ENCODE measurements around the gene JOSD1.
A peak's percentile ranks its signal among the peaks of the same experiment; 100 is the strongest.

Gene JOSD1
- total RNA-seq: 290 to 423 reads per million in 2 donors

DNA sequence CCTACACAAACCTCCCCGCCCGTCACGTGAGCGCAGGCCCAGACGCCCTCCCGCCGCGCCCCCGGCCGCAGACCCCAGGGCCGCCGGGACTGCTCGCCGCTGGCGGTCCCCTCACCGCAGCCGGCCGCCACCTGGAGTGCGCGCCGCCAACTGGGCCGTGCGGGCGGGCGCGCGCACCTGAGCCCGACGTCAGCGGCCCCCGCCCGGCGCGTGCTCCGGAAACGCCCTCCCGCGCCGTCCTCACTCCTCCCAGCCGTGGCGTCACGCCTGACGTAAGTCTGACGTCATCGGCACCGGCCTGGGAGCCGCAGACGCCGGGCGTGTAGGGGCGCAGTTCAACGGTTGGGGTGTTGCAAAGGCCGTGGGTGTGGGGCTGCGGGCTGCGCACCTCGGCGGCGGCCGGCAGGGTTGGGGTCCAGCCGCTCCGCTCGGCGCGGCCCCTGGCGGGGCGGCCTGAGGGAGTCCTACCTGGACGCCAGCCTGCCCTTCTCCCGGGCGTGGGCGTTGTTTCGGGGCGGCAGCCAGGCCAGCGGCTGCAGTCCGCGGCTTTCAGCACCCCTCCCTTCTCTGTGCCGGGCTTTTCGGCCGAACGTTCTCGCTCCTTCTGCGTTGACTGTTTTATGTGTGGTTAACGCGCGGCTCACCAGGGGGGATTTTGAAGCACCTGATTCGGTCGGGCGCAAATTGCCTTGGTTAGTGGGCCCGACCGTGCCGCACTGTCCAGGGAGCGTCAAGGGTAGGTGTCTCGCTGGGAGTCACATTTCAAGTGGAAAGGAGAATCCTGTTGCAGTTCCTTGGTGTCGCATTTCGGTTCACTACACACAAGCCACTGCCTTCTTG lies at the start of gene JOSD1:
Gene JOSD1, minus strand, starts transcription at position 155 of the 840 bp plus-strand sequence. CDS start 956 bp downstream, outside the sequence.
- peak; percentile 100 for DNase-seq

DNA sequence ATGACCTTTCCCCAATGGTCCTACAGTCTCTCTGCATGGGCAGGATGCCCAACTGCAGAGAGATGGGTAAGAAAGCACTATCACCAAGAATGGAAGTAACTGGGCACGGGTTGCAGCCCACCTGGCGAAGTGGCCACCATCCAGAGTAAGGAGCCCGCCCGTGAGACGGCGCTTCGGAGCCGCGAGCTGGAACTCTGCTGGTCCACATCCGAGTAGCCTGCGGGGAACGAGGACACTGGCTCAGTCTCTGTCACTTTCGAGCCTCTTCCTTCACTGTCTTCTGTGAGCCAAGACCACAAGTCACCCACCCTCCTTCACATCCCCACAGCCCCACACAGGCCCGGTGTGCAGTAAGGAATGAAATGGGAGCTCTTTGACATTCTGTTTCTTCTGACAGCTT lies 49.4 kb upstream of the JOSD1 start:
- no peak for DNase-seq

DNA sequence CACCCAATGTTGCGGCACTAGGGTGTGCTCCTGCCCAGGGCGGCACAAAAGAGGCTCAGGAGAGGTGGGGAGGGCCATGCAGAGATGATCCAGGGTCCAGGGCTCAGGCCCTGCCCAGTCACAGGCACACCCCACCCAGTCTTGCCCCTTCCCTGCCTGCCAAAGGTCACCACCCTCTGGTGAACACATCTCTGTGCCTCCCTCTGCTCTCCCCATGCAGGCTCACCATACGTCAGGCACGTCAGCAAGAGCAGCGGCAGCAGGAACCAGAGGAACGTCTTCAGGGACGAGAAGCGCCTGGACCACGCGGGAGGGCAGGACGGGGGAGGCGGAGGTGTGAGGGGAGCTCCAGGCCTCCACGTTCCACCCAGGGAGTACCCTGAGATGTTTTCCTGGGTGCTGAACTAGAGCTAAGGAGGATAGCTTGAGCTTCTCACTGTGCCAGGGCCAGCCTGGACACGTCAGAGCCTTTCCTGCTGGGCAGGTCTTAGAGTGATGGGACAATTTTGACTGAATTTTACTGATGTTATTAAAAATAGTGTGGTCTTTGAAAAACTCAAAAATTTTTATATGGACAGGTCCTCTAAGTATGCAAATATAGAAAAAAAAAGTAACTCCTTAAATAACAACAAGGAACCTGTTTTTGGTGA lies 47.9 kb upstream of the JOSD1 start:
- no peak for DNase-seq

DNA sequence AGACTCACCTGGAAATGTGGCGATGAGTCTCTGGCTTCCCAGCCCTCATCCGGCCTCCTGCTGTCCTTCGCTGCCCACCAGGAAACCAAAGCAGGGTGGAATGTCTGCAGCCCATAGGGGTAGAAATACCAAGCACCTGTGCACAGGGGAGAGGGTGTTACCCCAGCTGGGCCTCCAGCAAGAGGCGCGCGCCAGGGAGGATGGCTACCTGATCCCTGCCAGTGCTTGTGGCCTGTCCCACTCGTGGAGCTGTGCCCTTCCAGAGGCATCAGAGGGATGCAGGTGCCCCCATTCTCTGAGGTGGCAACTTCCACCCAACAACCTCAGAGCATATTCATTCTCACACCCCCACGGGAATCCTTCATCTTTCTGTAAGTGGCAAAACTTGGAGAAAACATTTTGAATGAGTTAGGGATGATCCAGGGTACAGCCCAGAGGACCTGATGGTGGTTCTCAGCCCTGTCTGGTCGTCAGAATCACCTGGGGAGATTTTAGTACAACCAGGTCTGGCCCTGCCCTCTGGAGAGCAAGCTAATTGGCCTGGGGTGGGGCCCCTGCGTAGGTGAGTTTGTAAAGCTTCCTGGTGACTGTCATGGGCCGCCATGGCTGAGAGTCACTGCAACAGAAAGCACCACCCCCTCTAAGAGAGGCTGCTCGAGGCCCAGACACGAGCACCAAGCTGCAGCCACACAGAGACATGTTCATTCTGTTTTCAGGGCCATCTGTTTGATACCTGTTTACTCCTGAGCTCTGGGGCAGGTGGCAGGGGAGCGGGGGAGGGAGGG lies 45.1 kb upstream of the JOSD1 start:
- DNase-seq: no peak

DNA sequence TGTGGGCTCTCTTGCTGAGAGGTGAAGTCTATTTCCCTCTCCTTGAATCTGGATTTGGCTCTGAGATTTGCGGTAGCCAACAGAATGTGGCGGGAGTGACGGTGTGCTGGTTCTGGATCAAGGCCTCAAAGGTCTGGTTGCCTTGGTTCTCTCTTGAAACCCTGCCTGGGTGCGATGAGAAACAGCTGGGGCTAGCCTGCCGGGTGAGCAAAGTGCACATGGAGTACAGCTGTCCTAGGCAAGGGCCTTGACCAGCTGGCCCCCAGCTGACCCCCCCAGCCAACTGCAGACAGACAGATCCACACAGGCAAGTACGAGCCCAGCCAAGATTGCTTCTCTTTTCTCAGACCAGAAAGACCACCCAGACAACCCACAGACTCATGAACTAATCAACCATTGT lies 44.2 kb upstream of the JOSD1 start:
- DNase-seq: no peak

DNA sequence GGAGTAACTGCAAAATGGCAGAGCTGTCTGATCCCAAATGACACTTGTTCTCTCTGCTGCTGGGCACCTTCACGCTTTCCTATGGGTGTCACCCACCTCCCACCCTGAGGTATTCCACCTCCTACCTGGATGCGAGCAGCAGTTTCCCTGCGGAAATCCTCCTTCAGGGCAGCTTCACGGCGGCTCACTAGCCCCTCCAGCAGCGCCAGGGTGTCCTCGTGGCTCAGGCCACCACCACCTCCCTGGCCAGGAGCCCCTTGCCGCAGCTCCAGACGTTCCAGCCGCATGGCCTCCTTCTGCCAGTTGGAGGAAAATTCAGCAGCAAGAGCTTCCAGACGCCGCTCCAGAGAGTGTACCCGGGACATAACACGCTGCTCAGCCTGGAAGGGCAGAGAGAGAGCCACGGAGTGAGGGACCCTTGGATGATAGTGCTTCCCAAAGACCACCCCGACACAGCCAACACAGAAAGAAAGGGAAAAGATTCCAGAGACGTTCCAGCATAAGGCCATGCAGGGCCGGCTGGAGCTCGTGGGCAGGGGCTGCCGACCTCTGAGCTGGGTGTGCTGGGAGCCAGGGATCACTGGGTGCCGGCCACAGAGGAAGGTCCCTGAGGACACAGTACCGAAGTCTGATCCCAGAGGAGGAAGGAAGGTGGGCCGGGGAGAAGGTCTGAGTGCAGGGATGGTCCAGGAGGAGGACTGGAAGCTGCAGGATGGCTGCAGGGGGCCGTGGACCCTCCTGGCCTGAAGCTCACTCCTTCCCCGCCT lies 41.6 kb upstream of the JOSD1 start:
- DNase-seq: no peak

DNA sequence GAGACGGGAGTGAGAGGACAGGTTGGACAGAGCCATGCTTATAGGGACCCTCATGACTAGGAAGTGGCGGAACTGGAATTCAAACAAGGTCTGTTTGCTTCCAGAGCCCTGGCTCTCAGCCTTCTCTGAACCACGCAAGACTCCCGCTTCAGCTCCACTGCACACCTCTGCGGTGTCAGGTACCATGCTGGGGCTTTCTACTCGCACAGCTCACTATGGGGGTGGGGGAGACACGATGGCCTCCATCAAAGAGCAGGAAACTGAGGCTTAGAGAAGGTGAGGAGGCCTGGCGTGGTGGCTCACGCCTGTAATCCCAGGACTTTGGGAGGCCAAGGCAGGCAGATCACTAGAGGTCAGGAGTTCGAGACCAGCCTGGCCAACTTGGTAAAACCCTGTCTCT lies 40.8 kb upstream of the JOSD1 start:
- no peak for DNase-seq

DNA sequence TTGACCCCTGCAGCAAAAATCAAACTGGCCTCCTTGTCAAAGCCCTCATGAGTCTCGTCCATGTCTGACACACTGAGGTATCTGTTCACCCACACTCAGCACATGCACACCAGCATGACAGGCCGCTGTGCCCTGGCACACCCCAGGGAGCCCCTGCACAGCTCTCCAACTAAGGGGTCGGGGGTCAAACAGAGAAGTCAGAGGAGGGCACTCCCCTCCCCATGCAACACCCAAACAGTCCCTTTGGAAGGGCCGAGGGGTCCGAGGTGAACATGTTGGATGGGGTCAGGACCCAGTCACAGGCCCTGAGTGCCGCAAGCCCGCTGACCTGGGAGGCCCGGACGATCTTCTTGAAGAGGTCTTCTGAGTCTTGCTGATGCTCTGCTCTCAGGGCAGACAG lies 40.4 kb upstream of the JOSD1 start:
- DNase-seq: no peak

DNA sequence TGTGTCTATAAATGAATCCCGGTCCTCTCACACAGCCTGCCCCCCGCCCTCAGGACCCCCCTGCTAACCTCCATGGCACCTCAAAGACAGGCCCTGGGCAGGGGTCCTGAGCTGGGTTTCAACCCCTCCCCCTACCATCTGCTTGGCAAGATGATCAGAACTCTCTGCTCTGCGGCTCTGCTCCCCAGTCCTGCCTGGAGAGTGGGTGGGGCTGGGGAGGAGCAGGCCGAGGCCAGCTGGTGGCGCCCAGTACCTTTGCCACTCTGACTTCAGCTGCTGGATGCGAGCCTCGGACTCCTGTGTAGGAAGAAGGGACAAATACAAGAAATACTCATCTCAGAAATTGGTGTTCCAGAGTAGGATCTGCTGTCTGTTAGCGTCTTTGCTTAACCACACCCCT lies 40.0 kb upstream of the JOSD1 start:
- DNase-seq: no peak

DNA sequence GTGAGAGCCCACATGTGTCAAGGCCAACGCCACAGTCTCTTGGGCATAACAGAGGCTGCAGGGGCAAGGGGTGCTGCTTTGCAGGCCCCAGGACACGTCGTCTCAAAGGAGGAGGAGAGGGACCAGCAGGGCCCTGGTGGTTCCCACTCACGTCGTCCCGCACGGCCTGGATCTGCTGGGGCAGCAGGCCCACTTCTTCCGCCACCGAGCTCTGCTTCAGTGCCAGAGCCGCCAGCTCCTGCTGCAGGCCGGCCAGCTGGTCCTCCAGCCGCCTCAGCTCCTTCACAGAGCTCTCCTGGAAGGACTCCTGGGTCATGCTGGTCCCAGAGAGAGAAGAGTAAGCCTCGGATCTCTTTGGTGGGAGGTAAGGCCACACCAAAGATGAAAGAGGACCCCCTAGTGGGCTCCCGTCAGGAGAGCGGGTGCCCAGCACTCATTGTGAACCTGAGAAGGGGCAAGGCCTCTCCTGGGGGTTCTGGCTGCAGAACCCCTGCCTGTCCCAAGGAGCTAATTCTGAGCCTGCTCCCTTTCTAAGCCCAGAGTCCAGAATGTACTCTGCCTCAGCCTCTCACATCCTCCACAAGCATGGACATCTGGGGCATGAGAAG lies 39.5 kb upstream of the JOSD1 start:
- DNase-seq: no peak

DNA sequence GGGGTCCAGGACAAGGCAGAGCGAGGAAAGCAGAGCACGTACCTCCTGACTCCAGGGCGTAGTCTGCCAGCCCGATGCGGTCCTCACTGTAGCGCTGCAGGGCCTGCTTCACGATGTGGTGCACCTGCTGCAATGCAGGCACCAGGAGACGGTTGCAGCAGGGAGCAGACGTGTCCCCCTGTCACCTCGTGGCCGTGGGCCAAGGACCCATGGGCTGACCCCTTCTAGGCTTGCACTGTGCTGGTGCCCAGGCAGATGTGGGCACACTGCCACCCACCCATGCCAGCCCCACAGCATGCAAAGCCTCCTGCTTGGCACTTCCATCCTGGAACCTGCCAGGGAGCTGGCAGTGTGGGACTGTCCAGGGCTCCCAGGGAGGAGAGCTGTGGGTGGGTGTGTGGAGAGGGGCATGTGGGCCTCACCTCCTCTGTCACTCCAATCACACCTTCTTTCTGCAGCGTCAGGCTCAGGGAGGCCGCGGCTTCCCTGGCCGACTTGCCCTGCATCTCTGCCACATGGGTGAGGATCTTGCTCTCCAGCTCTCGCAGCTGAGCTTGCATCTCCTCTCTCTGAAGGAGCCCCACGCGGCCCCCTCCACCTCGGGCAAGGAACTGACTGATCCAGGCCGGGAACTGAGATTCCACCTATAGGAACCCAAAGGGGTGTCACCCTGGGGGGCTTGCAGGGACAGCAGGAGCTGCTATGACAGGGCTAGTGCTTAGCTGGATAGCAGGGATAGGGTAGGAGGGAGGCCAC lies 38.7 kb upstream of the JOSD1 start:
- DNase-seq: no peak

DNA sequence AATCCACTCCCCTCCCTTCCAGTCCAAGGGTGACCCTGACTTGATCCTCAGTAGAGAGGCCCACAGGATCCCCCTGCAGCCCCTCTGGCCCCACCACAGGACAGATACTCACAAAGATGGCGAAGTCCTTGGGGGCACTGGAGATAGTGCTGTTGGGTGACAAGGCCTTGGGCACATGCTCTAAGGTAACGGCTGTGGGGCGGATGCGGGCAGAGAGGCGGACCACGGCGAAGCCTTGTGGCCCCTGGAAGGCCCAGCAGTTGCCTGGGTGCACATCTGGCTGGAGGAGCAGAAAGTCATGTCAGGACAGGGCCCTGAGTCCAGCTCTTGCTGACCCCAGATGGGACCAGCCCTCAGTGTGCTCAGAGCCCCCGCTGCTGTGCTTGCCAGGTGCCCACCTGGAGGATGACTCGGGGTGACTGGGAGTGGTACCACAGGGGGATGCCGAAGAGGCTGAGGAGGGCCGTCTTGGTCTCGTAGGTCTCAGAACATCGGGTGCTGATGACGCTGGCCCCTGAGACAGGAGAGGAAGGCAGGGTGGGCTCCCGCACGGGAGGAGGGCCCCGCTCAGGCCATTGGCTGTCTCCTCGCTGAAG lies 37.8 kb upstream of the JOSD1 start:
- no peak for DNase-seq

DNA sequence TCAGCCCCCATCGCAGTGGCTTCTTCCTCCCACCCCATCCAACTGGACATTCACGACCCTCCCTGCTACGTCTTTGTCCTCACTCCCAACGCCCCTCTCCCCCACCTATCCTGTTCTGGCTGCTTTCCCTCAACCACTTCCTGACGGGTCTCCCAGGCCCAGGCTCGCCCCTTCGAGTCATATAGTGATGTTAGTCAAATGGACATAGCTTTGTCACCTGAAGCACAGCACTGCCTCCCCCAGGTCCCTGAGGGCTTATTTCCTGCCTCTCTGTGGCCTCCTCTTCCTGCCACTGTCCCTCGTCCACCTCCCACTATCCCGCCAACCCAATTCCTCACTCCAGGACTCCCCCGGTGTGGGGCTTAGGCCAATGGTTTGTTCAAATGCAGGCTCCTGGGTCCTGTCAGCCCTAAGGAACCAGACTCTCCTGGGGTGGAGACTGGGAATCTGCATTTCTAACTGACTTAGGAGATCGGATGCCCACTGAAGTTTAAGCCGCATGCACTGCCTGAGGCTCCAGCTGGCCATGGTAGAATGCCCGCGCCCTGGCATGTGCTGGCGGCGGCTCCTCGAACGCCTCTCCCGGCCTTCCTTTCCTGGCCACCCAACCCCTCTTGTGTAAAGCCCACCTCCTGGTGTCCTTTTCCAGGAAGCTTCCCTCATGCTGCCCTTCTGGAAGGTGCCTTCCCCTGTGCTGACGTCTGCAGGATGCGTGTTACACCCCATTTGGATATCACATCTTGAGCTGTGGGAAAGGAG lies 36.7 kb upstream of the JOSD1 start:
- no peak for DNase-seq

DNA sequence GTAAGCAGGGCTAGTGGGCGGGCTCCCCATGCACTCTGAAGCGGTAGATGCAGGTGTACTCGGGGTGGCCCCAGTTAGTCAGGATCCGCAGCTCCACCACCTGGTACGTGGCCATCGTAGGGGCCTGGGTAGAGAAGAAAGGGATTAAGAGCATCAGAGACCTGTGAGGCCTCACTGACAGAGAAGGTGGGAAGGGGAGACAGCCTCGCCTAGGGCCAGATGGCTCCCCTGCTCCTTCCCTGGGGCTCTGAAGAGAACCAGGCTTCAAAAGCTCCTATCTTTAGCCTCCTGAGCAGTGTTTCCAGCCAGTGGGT lies 35.5 kb upstream of the JOSD1 start:
- no peak for DNase-seq

DNA sequence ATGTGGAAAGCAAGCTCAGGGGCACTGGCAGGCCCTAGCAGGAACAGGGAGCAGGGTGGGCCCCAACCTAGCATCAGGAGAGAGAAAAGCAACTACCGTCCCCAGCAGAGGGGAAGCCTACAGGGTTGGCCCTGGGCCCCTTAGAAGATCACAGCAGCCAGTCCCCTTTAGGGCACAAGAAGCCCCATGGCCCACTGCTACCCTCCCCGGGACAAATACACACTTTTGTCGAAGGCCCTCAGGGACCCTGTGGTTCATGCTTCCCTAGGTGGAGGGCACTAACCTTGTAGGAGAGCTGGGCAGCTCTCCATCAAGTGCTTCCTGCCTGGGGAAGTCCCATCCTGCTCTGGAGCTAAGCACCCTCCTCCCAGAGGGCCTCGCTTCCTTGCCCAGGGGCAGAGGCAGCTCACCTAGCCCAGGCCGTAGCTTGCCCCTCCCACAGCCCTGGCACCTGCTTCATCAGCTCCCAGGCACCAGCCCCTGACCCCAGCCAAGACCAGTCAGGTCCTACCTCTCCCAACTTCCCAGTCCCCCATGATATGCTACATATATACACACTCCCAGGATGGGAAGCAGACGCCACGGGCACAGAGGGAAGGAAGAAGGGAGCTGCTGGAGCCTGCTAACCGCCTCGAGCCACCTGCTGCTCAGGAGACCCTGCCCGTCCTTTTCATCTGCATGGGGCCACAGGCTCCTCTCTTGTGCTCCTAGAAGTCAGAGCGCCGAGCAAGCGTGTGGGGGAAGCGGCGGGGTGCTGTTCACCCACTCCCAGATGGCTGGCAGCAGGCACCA lies 34.9 kb upstream of the JOSD1 start:
- no peak for DNase-seq

DNA sequence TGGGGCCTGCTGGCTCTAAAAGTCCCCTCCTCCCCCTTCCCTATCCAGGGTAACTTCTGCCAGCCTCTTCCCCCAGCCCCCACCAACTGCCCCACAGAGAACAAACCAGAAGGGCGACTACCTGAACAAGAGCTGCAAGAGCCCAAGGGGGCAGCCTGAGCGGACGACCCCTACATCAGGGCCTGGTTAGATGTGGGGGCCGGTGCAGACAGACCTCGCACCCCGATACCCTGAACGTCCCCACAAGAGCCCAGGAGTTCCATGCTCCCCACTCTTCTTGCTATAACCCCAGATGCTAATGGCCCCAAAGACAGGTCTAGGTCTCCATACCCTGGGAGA lies 34.4 kb upstream of the JOSD1 start:
- DNase-seq: no peak

DNA sequence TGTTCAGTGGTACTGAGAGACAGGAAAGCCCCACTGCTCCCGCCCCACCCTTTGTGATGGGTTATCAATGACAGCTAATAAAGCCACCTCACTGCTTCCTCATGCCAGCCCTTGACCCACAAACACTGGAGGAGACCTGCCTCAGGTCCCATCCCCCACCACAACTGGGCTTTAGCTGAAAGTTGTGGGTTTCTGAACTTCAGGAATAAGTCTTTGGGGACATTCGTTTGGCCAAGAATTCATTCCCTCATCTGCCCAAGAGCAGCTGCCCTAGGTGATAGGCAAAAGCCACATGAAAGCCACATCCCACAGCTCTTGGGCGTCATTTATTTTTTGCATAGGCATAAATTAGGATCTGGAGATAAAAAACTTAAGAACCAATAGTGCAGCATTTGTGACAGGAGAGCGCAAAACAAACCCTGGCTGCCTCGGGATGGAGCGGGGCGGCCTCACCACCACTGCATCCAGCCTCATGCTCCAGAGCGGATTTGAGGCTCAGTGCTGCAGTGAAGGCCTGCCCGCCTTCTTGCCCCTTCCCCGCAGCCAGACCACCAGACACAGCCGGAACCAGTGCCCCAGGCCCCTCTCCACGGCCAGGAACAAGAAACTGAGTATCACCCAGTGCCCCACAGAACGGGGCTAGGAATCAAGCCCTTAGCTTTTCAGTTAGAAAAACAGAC lies 33.8 kb upstream of the JOSD1 start:
- DNase-seq: no peak

DNA sequence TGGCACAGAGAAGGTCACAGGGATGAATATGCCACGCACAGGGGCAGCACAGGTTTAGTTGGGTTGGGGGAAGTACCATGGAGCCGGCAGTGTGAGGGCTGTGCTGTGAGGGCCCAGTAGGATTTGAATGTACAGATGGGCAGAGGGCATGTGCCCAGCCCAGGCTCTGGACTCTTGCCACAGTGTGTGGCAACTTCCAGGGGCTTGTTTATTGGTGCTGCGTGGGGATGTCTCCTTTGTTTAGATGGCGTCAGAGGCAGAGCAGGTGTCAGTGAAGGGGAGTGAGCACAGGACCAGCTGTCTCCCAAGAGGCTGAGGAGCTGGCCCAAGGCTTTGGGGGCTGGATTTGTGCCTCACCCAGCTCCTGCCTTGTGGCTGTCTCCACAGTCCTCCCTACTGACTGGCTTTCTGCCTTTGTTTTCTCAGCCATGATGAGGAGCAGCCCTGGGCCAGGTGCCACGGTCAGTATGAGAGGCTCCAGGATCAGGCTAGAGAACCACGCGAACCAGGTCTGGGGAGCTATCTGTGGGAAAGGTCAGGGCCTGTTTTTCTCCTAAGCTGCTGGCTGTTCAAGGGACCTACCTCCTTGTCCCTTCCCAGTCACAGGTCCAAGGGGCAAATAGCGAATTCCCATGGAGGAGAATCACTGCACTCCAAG lies 33.1 kb upstream of the JOSD1 start:
- DNase-seq: no peak

DNA sequence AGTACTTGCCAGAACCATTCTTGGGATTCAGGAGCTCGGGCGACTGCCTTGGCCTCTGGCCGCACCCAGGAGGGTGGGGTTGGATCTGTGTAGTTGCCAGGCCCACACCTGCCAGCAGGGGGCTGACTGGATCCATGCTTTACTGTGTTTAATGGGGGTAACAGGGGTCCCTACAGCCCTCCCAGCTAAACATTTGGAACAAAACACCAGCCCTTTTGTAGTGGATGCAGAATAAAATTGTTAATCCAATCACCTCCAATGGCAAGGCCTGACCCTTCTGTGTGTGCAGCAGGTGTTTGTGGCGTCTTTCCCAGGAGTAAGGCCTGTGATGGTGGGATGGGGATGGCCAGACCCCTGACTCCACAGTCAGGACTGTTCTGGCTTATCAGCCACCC lies 32.6 kb upstream of the JOSD1 start:
- DNase-seq: peak; percentile 35

Measured in T-helper 9 cell (primary cell).